Keratinocyte (primary cell): ENCODE results near the gene BORCS5.

ENCODE experiments used
- EZH2 ChIP-seq: IDR thresholded peaks from one replicate; pipeline ENCODE4 v1.6.1; 2012; ENCODE audit warnings: inconsistent platforms, mild to moderate bottlenecking, low read length, moderate library complexity
- TF ChIP-seq, protein P1 (sequence below), 3 experiments: IDR thresholded peaks in 1 of 3; conservative IDR thresholded peaks in 1 of 3; optimal IDR thresholded peaks in 1 of 3; 2 replicates in 2 of 3; 3 replicates in 1 of 3; pipeline versions ENCODE3 to v1.5.1; 2011; ENCODE audit warnings: low read length in 3 of 3, mild to moderate bottlenecking in 3 of 3, moderate library complexity in 2 of 3, control low read depth in 1 of 3, inconsistent platforms in 1 of 3; ENCODE audit not compliant: insufficient read depth in 2 of 3; ENCODE audit errors: extremely low read depth in 1 of 3

DNA sequence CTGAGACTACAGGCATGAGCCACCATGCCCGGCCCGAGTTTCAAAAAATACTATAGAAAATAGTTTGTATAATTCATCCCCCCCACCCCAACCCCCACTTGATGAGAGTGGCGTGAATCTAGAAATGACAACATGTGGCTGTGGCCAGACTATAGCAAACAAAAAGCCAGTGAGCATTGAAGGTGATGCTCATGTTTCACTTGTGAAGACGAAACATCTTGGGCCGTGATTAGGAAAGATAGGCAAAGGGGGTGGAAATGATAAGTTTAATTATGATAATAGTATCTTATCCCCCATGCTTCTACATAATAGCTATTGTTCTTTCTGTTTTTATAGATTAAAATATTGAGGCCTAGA lies 8.5 kb downstream of the BORCS5 start:
- TF ChIP-seq, protein P1, sequence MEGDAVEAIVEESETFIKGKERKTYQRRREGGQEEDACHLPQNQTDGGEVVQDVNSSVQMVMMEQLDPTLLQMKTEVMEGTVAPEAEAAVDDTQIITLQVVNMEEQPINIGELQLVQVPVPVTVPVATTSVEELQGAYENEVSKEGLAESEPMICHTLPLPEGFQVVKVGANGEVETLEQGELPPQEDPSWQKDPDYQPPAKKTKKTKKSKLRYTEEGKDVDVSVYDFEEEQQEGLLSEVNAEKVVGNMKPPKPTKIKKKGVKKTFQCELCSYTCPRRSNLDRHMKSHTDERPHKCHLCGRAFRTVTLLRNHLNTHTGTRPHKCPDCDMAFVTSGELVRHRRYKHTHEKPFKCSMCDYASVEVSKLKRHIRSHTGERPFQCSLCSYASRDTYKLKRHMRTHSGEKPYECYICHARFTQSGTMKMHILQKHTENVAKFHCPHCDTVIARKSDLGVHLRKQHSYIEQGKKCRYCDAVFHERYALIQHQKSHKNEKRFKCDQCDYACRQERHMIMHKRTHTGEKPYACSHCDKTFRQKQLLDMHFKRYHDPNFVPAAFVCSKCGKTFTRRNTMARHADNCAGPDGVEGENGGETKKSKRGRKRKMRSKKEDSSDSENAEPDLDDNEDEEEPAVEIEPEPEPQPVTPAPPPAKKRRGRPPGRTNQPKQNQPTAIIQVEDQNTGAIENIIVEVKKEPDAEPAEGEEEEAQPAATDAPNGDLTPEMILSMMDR (optimal IDR thresholded peaks at IDR 0.05 in 1 of 3, IDR thresholded peaks at IDR 0.05 in 1 of 3, conservative IDR thresholded peaks at IDR 0.05 in 1 of 3; ENCODE audit: extremely low read depth in 1 of 3, insufficient read depth in 2 of 3, low read length in 3 of 3): no peak
- no peak for TF ChIP-seq EZH2
